Activated CD4-positive, CD25-positive, alpha-beta regulatory T cell treated with anti-CD3 and anti-CD28 coated beads, Interleukin-2, amount 50 U/mL, for 72 hours (primary cell): Measurements from ENCODE around the gene UPK3BL2.
"Not testable (repeated sequence)": the region's sequence is repeated elsewhere in the genome, so short reads cannot be mapped to it uniquely, and the experiment has no call there.

Experiments used
- DNase-seq: peaks from one replicate; pipeline ENCODE4 v3.0.0; 2021

Gene UPK3BL2

DNA sequence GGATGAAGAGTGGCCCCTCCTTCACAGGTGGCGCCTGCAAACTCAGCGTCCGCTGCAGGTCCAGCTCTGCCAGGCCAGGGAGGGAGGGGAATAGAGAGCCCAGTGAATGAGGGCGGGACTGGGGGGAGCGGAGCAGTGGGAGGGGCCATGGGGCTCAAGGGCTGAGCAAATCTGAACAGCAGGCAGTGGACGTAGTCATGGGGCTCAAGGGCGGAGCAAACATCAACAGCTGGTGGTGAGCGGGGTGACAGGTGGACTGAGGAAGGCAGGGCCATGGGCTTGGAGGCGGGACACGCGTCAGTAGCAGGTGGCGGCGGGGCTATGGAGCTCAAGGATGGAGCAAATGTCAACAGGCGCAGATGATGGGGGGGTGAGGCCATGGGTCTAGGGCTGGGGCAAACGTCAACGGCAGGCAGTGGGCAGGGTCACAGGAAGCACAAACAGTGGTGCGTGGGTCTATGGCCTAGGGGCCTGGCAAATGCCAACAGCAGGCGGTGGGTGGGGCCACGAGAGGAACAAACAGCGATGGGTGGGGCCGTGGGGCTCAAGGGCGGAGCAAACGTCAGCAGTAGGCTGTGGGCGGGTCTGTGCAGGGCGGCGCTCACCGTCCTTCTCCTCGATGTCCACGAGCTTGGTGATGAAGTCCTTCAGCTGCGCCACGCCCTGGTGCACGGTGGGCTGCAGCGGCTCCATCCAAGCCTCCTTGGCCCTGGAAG lies 50.1 kb downstream of the UPK3BL2 start:
- not testable (repeated sequence) for DNase-seq

DNA sequence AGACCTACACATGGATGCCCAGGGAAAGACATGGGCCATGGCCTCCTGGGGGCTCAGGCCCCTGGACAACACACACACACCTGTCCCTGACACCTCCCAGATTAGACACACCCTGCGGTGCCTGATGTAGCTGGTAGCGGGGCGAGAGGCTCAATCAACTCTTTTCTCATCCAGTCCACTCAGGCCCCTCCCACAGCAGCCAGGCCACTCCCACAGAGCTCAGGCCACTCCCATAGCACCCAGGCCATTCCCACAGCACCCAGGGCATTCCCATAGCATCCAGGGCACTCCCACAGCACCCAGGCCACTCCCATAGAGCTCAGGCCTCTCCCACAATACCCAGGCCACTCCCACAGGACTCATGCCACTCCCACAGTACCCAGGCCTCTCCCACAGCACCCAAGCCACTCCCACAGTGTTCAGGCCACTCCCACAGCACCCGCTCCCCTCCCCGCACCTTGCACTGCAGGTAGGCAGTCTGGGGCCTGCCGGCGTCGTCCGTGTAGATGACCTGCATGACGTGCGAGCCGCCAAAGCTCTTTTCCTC lies 52.9 kb downstream of the UPK3BL2 start:
- peak; percentile 77 for DNase-seq
